Trophoblast cell (in vitro differentiated cells and primary cell): ENCODE data around the gene ZNF865.
A peak's percentile ranks its signal among the peaks of the same experiment; 100 is the strongest.

Source experiments
- DNase-seq, 2 donors: peaks; one replicate each; pipeline ENCODE4 v3.0.0-alpha.2; 2016
- H2AFZ ChIP-seq: 2 replicates; pipeline ENCODE4 v1.6.1; 2013; ENCODE audit warnings: low read length, moderate library complexity, mild to moderate bottlenecking; ENCODE audit not compliant: insufficient read depth, poor library complexity
- H2AK5ac ChIP-seq: 2 replicates; pipeline ENCODE4 v1.6.1; 2013; ENCODE audit warnings: mild to moderate bottlenecking, low read length
- H2BK120ac ChIP-seq: 2 replicates; pipeline ENCODE4 v1.6.1; 2013; ENCODE audit warnings: low read length, mild to moderate bottlenecking, moderate library complexity; ENCODE audit not compliant: insufficient read depth, poor library complexity
- H2BK12ac ChIP-seq: 2 replicates; pipeline ENCODE4 v1.6.1; 2013; ENCODE audit warnings: mild to moderate bottlenecking, low read length, moderate library complexity
- H2BK5ac ChIP-seq: 2 replicates; pipeline ENCODE4 v1.6.1; 2013; ENCODE audit warnings: low read length, low read depth, moderate library complexity, mild to moderate bottlenecking; ENCODE audit not compliant: poor library complexity
- H3K14ac ChIP-seq: 2 replicates; pipeline ENCODE4 v1.6.1; 2013; ENCODE audit warnings: mild to moderate bottlenecking, low read length
- H3K18ac ChIP-seq: 2 replicates; pipeline ENCODE4 v1.6.1; 2013; ENCODE audit warnings: mild to moderate bottlenecking, low read length
- H3K23ac ChIP-seq: 2 replicates; pipeline ENCODE4 v1.6.1; 2013; ENCODE audit warnings: low read length
- H3K27ac ChIP-seq: 2 replicates; pipeline ENCODE4 v1.5.1; 2013; ENCODE audit warnings: low read depth, mild to moderate bottlenecking, inconsistent platforms, low read length, moderate library complexity
- H3K27me3 ChIP-seq: 2 replicates; pipeline ENCODE4 v1.6.1; 2013; ENCODE audit warnings: inconsistent platforms, mild to moderate bottlenecking, low read length, moderate library complexity; ENCODE audit not compliant: insufficient read depth
- H3K36me3 ChIP-seq, 2 experiments: 1 replicate in 1 of 2; 2 replicates in 1 of 2; pipeline ENCODE4 v1.6.1; 2013; ENCODE audit warnings: low read length in 2 of 2, mild to moderate bottlenecking in 2 of 2, moderate library complexity in 1 of 2; ENCODE audit not compliant: insufficient read depth in 2 of 2, control insufficient read depth in 1 of 2
- H3K4ac ChIP-seq: 2 replicates; pipeline ENCODE4 v1.6.1; 2013; ENCODE audit warnings: low read depth, mild to moderate bottlenecking, low read length, moderate library complexity
- H3K4me1 ChIP-seq, 2 experiments: 1 replicate in 1 of 2; 2 replicates in 1 of 2; pipeline ENCODE4 v1.6.1; 2013; ENCODE audit warnings: low read length in 2 of 2, mild to moderate bottlenecking in 2 of 2, moderate library complexity in 1 of 2; ENCODE audit not compliant: insufficient read depth in 2 of 2, control insufficient read depth in 1 of 2
- H3K4me2 ChIP-seq: 2 replicates; pipeline ENCODE4 v1.6.1; 2013; ENCODE audit warnings: inconsistent platforms, mild to moderate bottlenecking, low read length, moderate library complexity
- H3K4me3 ChIP-seq: 2 replicates; pipeline ENCODE4 v1.5.1; 2013; ENCODE audit warnings: mild to moderate bottlenecking, low read depth, low read length, inconsistent platforms
- H3K79me1 ChIP-seq: one replicate; pipeline ENCODE4 v1.6.1; 2013; ENCODE audit warnings: low read length
- H3K79me2 ChIP-seq: 2 replicates; pipeline ENCODE4 v1.6.1; 2013; ENCODE audit warnings: low read length, mild to moderate bottlenecking; ENCODE audit not compliant: control insufficient read depth, insufficient read depth, poor library complexity
- H3K9ac ChIP-seq: 2 replicates; pipeline ENCODE4 v1.6.1; 2013; ENCODE audit warnings: mild to moderate bottlenecking, low read length
- H3K9me3 ChIP-seq: 2 replicates; pipeline ENCODE4 v1.6.1; 2013; ENCODE audit warnings: low read depth, mild to moderate bottlenecking, control low read depth, inconsistent platforms, low read length; ENCODE audit not compliant: insufficient read depth
- H4K12ac ChIP-seq: 2 replicates; pipeline ENCODE4 v1.6.1; 2013; ENCODE audit warnings: low read depth, mild to moderate bottlenecking, low read length, moderate library complexity
- H4K8ac ChIP-seq: 2 replicates; pipeline ENCODE4 v1.6.1; 2013; ENCODE audit warnings: low read depth, mild to moderate bottlenecking, low read length, moderate library complexity
- H4K91ac ChIP-seq: one replicate; pipeline ENCODE4 v1.6.1; 2013; ENCODE audit warnings: low read depth, mild to moderate bottlenecking, low read length, moderate library complexity
- WGBS: extraction: QIAGEN DNeasy Blood & Tissue Kit; methylation state at CpG from one replicate; pipeline ENCODE4 v1.1.7; 2013; ENCODE audit warnings: missing lambda C conversion rate; ENCODE audit not compliant: insufficient read length, insufficient coverage; ENCODE audit errors: extremely low coverage; 5-methylcytosine and 5-hydroxymethylcytosine counted together

Gene ZNF865

DNA sequence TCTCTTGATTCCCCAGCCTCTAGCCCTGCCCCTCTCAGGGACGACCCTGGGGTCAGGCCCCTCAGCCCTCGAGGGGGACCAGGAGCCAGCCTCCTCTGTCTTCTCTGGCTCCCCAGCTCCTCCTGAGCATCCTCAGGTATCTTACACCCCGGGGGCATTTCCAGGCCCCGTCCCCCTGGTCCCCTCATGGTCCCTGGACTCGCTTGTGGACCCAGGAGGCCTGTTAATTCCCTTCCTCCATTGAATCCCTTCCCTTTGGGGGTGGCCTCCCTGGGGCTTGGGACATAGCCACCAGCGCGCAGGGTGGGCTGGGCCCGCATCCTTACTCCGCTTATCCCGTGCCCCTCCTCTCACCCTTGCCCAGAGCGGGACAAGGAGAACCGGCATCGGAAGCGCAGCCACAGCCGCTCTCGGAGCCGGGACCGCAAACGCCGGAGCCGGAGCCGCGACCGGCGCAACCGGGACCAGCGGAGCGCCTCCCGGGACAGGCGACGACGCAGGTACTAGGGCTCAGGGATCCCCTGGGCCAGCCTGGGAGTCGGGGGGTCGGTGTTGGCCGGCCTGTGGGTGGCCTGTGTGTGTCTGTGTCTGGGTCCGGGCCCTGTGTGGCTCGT lies 53.5 kb downstream of the ZNF865 start:
- Histone ChIP-seq H3K18ac (no peak overlapping the region), H4K8ac (no peak overlapping the region), H3K14ac (no peak overlapping the region), H3K4me2 (no peak overlapping the region), H3K4ac (peak overlapping the region; percentile 98), H2BK120ac (no peak overlapping the region), H3K4me1 (peaks cover 3 to 10% of the 10 kb centered on the region in 2 experiments), H2BK12ac (no peak overlapping the region), H3K36me3 (peaks cover 59 to 64% of the 10 kb centered on the region in 2 experiments), H2AFZ (no peak overlapping the region), H3K9me3 (peaks cover 1% of the 10 kb centered on the region), H4K12ac (no peak overlapping the region), H3K79me2 (peaks cover 46% of the 10 kb centered on the region), H3K23ac (no peak overlapping the region), H3K9ac (no peak overlapping the region), H2AK5ac (no peak overlapping the region), H4K91ac (no peak overlapping the region), H3K4me3 (no peak overlapping the region), H3K79me1 (peaks cover 12% of the 10 kb centered on the region), H3K27me3 (no peaks in the 10 kb centered on the region), H3K27ac (no peak overlapping the region), H2BK5ac (no peak overlapping the region)
- no CpG with 5 or more reads among the region's 37 CpGs for WGBS
- DNase-seq, result no peak

- no peak overlapping the region for H3K4me2 ChIP-seq
- peak overlapping the region; percentile 98 for H3K4ac ChIP-seq
- no peak overlapping the region for H3K27ac ChIP-seq
- no peak overlapping the region for H3K23ac ChIP-seq
- H3K18ac ChIP-seq, result no peak overlapping the region
- no peak overlapping the region for H3K14ac ChIP-seq
- H3K79me2 ChIP-seq, result peaks cover 42% of the 10 kb centered on the region
- WGBS, result no CpG with 5 or more reads among the region's 9 CpGs
- peaks cover 67 to 71% of the 10 kb centered on the region in 2 experiments for H3K36me3 ChIP-seq
- peaks cover 3 to 10% of the 10 kb centered on the region in 2 experiments for H3K4me1 ChIP-seq
- H3K9ac ChIP-seq, result no peak overlapping the region
- H2BK12ac ChIP-seq, result no peak overlapping the region
- H3K27me3 ChIP-seq, result no peaks in the 10 kb centered on the region
- no peak overlapping the region for H2AK5ac ChIP-seq
- no peak overlapping the region for H3K4me3 ChIP-seq
- no peak overlapping the region for H4K91ac ChIP-seq
- DNase-seq, result no peak
- no peak overlapping the region for H2BK5ac ChIP-seq
- peaks cover 6% of the 10 kb centered on the region for H3K79me1 ChIP-seq
- peaks cover 1% of the 10 kb centered on the region for H3K9me3 ChIP-seq
- H4K8ac ChIP-seq, result no peak overlapping the region
- no peak overlapping the region for H2BK120ac ChIP-seq
- no peak overlapping the region for H4K12ac ChIP-seq
- H2AFZ ChIP-seq, result no peak overlapping the region
Observed at GRCh38 chr19:55659822-55660221, 54.4 kb downstream of the ZNF865 start.

DNA sequence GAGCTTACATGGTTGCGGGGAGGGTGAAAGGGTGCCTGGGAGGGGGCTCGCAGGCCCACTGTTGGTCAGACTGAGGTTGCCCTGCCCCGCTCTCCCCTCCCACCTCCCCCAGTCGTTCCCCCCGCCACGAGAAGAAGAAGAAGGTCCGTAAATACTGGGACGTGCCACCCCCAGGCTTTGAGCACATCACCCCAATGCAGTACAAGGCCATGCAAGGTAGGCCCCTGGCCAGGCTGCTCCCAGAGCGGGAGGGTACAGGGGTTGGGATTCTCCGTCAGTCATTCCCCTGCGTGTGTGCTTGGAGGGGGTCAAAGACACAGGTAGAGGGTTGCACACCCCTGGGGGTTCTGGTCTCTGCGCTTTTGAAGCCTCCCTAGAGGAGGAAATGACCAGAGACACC lies 55.0 kb downstream of the ZNF865 start:
- Histone ChIP-seq H2BK12ac (no peak overlapping the region), H4K12ac (no peak overlapping the region), H3K18ac (no peak overlapping the region), H3K9ac (no peak overlapping the region), H3K4ac (peak overlapping the region; percentile 22), H3K23ac (no peak overlapping the region), H2BK120ac (no peak overlapping the region), H3K4me3 (no peak overlapping the region), H2AK5ac (no peak overlapping the region), H2BK5ac (no peak overlapping the region), H3K79me2 (peaks cover 37% of the 10 kb centered on the region), H3K27me3 (no peaks in the 10 kb centered on the region), H3K36me3 (peaks cover 71 to 75% of the 10 kb centered on the region in 2 experiments), H3K27ac (no peak overlapping the region), H4K91ac (no peak overlapping the region), H3K4me2 (no peak overlapping the region), H3K4me1 (peaks cover 3 to 10% of the 10 kb centered on the region in 2 experiments), H2AFZ (no peak overlapping the region), H4K8ac (no peak overlapping the region), H3K9me3 (peaks cover 1% of the 10 kb centered on the region), H3K14ac (no peak overlapping the region), H3K79me1 (peaks cover under 1% of the 10 kb centered on the region)
- no peak for DNase-seq
- WGBS, result no CpG with 5 or more reads among the region's 12 CpGs

DNA sequence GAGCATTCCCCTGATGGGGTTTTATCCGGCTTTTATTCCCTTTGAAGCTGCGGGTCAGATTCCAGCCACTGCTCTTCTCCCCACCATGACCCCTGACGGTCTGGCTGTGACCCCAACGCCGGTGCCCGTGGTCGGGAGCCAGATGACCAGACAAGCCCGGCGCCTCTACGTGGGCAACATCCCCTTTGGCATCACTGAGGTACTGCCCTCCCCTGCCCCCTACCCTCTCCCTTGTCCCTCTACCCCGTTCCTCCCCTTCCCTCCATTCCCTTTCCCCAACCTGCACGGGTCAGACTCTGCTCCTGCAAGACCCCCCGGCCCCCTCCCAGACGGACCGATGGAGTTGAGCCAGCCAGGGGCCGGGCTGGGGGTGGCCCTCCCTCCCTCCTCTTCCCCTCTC lies 55.5 kb downstream of the ZNF865 start:
- no CpG with 5 or more reads among the region's 16 CpGs for WGBS
- no peaks in the 10 kb centered on the region for H3K27me3 ChIP-seq
- H3K9ac ChIP-seq, result no peak overlapping the region
- no peak for DNase-seq
- H3K4me3 ChIP-seq, result no peak overlapping the region
- no peak overlapping the region for H3K14ac ChIP-seq
- no peak overlapping the region for H4K8ac ChIP-seq
- H4K12ac ChIP-seq, result no peak overlapping the region
- no peak overlapping the region for H2BK12ac ChIP-seq
- peaks cover 31% of the 10 kb centered on the region for H3K79me2 ChIP-seq
- H3K9me3 ChIP-seq, result peaks cover 1% of the 10 kb centered on the region
- no peak overlapping the region for H3K4ac ChIP-seq
- no peak overlapping the region for H2BK120ac ChIP-seq
- no peak overlapping the region for H3K18ac ChIP-seq
- H3K4me2 ChIP-seq, result no peak overlapping the region
- H3K4me1 ChIP-seq, result peaks cover 3 to 10% of the 10 kb centered on the region in 2 experiments
- H3K79me1 ChIP-seq, result no peaks in the 10 kb centered on the region
- H3K36me3 ChIP-seq, result peaks cover 76 to 80% of the 10 kb centered on the region in 2 experiments
- H4K91ac ChIP-seq, result no peak overlapping the region
- no peak overlapping the region for H2AK5ac ChIP-seq
- H3K27ac ChIP-seq, result no peak overlapping the region
- no peak overlapping the region for H2AFZ ChIP-seq
- H2BK5ac ChIP-seq, result no peak overlapping the region
- H3K23ac ChIP-seq, result no peak overlapping the region
